Neural crest cell (in vitro differentiated cells): ENCODE results near the gene SLC4A11. TPM values are rescaled to one million over a fixed set of nuclear protein-coding genes. Genes with fewer than 3 reads are reported as not detected.

Source experiments
- DNase-seq: peaks from one replicate; pipeline ENCODE4 v3.0.0; 2021; ENCODE audit warnings: low read depth, mixed read lengths, low spot score
- H3K27ac Mint-ChIP-seq: one replicate; pipeline ENCODE4 v1.8.0; 2021; ENCODE audit warnings: mild to moderate bottlenecking, mixed read lengths; ENCODE audit not compliant: unreplicated experiment
- H3K27me3 Mint-ChIP-seq: 2 replicates; pipeline ENCODE4 v1.8.0; 2021; ENCODE audit warnings: low read depth, mild to moderate bottlenecking, mixed read lengths
- H3K36me3 Mint-ChIP-seq: 2 replicates; pipeline ENCODE4 v1.8.0; 2021; ENCODE audit warnings: low read depth, mild to moderate bottlenecking, mixed read lengths
- H3K4me1 Mint-ChIP-seq: 2 replicates; pipeline ENCODE4 v1.8.0; 2021; ENCODE audit warnings: mixed read lengths
- H3K4me3 Mint-ChIP-seq: one replicate; pipeline ENCODE4 v1.8.0; 2021; ENCODE audit warnings: mild to moderate bottlenecking, mixed read lengths
- H3K9me3 Mint-ChIP-seq: 2 replicates; pipeline ENCODE4 v1.8.0; 2021; ENCODE audit warnings: mixed read lengths
- total RNA-seq: library from RNA; stranded (reverse); gene quantifications from 2 replicates; pipeline ENCODE4 v1.2.1, GENCODE V29; 2021
- TF ChIP-seq, protein P1 (sequence below): fragments of 200-600 bp; sonication (generic); conservative IDR thresholded peaks from 2 replicates; pipeline ENCODE4 v1.5.0; 2021; ENCODE audit warnings: antibody characterized with exemption, mild to moderate bottlenecking

Gene SLC4A11
- total RNA-seq, 1 donor from 2014 or later: 0.89 TPM

DNA sequence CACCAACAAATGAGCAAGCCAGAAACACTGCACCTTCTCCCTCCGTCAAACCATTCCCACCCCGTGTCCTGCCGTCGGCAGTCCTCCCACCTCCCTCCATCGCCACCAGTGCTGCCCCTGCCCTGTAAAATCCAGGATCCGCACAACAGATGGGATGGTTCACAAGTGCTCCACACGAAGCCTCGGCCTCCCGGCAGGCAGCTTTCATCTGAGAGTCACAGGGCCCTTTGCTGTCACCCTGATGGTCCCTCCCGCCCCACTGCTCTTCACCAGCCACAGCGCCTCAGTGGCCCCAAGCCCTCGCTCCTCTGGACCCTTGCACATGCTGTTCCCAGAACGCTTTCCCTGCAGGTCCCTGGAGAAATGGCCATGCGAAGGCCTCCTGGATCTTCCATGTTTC is 12.1 kb downstream of the SLC4A11 start:
- no peaks in the 10 kb centered on the region for H3K9me3 Mint-ChIP-seq
- TF ChIP-seq, protein P1, sequence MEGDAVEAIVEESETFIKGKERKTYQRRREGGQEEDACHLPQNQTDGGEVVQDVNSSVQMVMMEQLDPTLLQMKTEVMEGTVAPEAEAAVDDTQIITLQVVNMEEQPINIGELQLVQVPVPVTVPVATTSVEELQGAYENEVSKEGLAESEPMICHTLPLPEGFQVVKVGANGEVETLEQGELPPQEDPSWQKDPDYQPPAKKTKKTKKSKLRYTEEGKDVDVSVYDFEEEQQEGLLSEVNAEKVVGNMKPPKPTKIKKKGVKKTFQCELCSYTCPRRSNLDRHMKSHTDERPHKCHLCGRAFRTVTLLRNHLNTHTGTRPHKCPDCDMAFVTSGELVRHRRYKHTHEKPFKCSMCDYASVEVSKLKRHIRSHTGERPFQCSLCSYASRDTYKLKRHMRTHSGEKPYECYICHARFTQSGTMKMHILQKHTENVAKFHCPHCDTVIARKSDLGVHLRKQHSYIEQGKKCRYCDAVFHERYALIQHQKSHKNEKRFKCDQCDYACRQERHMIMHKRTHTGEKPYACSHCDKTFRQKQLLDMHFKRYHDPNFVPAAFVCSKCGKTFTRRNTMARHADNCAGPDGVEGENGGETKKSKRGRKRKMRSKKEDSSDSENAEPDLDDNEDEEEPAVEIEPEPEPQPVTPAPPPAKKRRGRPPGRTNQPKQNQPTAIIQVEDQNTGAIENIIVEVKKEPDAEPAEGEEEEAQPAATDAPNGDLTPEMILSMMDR: no peak
- no peak overlapping the region for H3K4me3 Mint-ChIP-seq
- no peaks in the 10 kb centered on the region for H3K27me3 Mint-ChIP-seq
- no peak for DNase-seq
- H3K4me1 Mint-ChIP-seq: no peaks in the 10 kb centered on the region
- no peaks in the 10 kb centered on the region for H3K36me3 Mint-ChIP-seq
- H3K27ac Mint-ChIP-seq: no peak overlapping the region

DNA sequence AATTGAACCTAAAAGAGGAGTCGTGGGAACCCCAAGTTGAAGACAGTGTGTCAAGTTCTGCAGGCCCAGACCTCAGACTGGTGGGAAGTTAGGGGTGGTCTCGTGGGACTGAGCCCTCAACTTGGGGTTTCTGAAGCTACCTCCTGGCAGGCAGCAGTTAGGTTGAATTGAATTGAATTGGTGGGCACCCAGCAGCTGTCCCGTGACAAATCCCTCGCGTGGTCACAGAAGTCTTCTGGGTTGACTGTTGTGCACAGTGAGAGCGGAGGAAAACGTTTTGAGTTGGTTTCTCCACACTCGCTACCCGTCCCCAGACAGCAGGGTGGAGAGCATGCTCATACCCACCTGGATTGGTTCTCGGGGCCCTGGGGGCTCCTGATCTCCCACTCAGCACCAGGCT is 12.9 kb downstream of the SLC4A11 start:
- H3K9me3 Mint-ChIP-seq: no peaks in the 10 kb centered on the region
- no peak overlapping the region for H3K27ac Mint-ChIP-seq
- no peak overlapping the region for H3K4me3 Mint-ChIP-seq
- no peaks in the 10 kb centered on the region for H3K4me1 Mint-ChIP-seq
- no peak for DNase-seq
- H3K27me3 Mint-ChIP-seq: no peaks in the 10 kb centered on the region
- no peaks in the 10 kb centered on the region for H3K36me3 Mint-ChIP-seq
- TF ChIP-seq, protein P1: no peak

DNA sequence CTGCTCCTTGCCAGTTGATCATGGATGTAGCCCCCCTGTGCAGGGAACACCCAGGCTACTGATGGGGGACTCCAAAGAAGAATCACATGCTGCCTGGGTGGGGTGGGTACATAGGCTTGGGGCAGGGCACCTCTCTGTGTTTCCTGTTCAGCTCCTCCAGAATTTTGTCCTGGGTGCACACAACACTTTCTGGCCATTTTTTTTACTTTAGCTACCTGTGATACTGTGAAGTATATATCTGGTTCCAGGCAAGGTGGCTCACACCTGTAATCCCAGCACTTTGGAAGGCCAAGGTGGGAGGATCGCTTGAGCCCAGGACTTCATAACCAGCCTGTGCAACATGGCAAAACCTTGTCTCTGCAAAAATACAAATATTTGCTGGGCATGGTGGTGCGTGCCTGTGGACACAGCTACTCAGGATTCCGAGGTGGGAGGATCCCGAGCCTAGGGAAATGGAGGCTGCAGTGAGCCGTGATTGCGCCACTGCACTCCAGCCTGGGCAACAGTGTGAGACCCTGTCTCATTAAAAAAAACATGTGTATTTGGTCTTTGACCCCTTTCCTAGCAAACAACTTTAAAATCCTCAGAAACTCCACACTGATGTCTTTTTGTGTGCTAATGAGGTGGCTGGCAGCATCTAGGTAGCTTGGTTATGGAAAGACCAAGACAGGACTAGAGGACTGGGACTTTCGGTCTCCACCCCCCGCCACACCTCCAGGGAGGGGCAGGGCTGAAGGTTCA is 14.1 kb downstream of the SLC4A11 start:
- H3K36me3 Mint-ChIP-seq: no peaks in the 10 kb centered on the region
- no peaks in the 10 kb centered on the region for H3K27me3 Mint-ChIP-seq
- TF ChIP-seq, protein P1: no peak
- no peaks in the 10 kb centered on the region for H3K9me3 Mint-ChIP-seq
- H3K4me3 Mint-ChIP-seq: no peak overlapping the region
- no peaks in the 10 kb centered on the region for H3K4me1 Mint-ChIP-seq
- DNase-seq: no peak
- H3K27ac Mint-ChIP-seq: no peak overlapping the region

DNA sequence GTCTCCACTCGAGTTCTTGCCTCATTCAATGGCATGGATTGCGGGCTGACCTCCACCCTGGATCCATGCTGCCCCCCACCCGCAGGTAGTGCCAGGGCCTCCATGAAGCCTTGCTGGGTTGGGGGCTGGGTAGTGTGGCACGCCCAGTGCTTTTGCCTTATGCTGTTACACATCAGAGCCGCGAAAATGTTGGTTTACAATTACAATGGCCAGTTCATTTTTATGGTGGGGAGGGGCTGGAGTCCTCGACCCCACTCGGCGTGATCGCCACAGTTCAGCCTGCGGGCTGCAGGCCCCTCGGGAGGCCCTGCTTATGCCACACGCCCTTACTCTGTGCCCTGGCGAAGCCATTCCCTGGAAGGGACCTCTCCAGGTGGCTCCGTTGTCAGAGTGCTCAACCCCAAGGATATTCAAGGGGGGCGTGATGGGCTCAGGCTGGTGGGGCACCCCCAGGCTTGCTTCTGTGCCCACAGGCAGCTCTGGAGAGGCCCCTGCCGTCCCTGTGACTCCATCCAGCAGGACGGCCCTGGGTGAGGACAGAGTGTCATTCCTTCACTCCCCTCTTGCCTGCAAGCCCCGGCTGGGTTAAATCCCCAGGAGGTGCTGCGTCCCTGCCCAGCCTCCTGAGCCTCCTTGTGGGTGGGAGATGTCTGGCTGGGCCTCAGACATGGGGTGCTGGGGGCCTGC is 14.9 kb downstream of the SLC4A11 start:
- TF ChIP-seq, protein P1: no peak
- Mint-ChIP-seq H3K36me3 (no peaks in the 10 kb centered on the region), H3K9me3 (no peaks in the 10 kb centered on the region), H3K4me1 (no peaks in the 10 kb centered on the region), H3K27me3 (no peaks in the 10 kb centered on the region), H3K27ac (no peak overlapping the region), H3K4me3 (no peak overlapping the region)
- DNase-seq: no peak

DNA sequence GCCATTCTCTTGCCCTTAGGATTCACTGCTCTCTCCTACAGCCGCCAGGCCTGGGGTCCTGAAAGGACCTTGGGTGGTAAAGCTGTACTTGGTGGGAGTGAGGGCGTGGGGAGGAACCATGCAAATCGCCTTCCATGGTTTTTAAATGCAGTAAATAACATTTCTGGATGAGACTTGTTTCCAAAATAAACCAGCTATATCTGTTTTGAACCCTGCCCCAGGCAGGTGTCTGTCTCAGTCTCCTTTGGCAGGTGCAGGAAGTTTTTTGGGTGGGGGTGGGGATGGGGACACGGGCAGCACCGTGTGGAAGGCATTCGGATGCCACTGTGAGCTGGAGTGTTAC is 15.4 kb downstream of the SLC4A11 start:
- Mint-ChIP-seq H3K9me3 (no peaks in the 10 kb centered on the region), H3K36me3 (no peaks in the 10 kb centered on the region), H3K27me3 (no peaks in the 10 kb centered on the region), H3K27ac (no peak overlapping the region), H3K4me1 (no peaks in the 10 kb centered on the region), H3K4me3 (no peak overlapping the region)
- no peak for DNase-seq
- TF ChIP-seq, protein P1: no peak
